ENCODE measurements around the gene FHAD1. TPM values are rescaled to one million over a fixed set of nuclear protein-coding genes. Genes with fewer than 3 reads are reported as not detected.

Gene FHAD1
- polyA plus RNA-seq, 3 donors = 0.67 to 0.69 TPM; not detected in 1

DNA sequence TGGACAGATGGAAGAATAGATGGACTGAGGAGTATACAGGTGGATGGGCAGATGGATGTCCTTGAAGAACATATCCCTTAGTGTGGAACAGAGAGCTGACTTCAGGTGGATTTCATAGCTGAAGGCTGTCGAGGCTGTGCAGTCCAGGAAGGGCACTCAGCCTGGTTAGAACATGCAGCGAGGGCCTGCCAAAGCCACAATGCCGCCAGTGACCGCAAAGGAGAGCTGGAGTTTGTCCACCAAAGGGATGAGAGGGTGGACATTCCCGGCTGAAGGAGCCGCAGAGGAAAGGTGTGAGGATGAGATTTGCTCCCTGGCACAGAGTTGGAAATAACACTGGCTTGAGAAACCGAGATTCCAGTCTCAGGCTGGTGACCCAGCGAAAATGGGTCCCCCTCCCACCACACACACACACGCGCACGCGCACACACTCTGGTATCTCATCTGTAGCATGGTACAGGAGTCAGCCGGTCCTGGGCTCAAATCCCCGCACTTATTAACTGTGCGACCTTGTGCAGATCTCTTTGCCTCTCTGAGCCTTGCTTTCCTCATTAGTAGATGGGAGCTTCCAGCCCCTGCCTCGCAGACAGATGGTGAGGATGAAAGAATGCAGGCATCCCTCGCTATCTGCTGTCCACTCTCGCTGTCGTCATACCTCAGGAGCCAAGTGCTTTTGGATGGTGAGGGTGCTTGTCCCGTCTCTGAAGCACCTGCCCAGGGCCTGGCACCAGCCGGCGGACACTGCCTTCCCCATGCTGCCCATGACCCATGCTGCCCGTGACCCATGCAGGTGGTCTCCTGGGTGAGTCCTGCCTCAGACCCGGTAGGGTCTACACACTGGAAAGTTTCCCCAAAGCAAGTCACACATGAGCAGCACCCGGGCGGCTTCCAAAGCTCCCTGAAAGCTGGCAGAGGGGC is 135.8 kb downstream of the FHAD1 start:
- Mint-ChIP-seq H3K4me1 (peaks cover 26% of the 10 kb centered on the region), H3K36me3 (no peaks in the 10 kb centered on the region), H3K27me3 (ENCODE audit: low read depth in 3 of 3) (peaks cover 20 to 46% (median 31%) of the 10 kb centered on the region in 3 donors), H3K27ac (peak overlapping the region in 2 of 7 donors; percentile 10 to 50), H3K9me3 (peaks cover 0 to 2% (median 0%) of the 10 kb centered on the region in 7 donors), H3K4me3 (no peak overlapping the region)
- H3K27me3 ChIP-seq (ENCODE audit: control insufficient read depth in 2 of 2, insufficient read depth in 2 of 2, low read length in 2 of 2) = peaks cover 0 to 11% of the 10 kb centered on the region in 2 donors
- H3K27ac ChIP-seq (ENCODE audit: low read depth in 1 of 2, low read length in 2 of 2) = no peak overlapping the region
- H3K4me1 ChIP-seq (ENCODE audit: control insufficient read depth in 1 of 2, insufficient read depth in 2 of 2, low read length in 2 of 2) = peaks cover 21 to 22% of the 10 kb centered on the region in 2 donors
- no peak overlapping the region for H2AFZ ChIP-seq (ENCODE audit: insufficient read depth, low read depth, low read length, poor library complexity, severe bottlenecking)
- 98% methylated on average over 23 of the region's 26 CpGs for WGBS (ENCODE audit: insufficient coverage)
- no peak for DNase-seq
- intact Hi-C loops (cut with micrococcal nuclease) = no loop called here
- H3K79me2 ChIP-seq (ENCODE audit: insufficient read depth, low read length) = no peaks in the 10 kb centered on the region
- no peaks in the 10 kb centered on the region for H3K36me3 ChIP-seq (replicated peaks in 1 of 2; ENCODE audit: control insufficient read depth in 1 of 2, insufficient read depth in 2 of 2, low read length in 2 of 2)
- no peak for TF ChIP-seq CTCF (IDR thresholded peaks at IDR 0.05)
- H3K9me3 ChIP-seq (replicated peaks in 1 of 2; ENCODE audit: control insufficient read depth in 1 of 2, insufficient read depth in 1 of 2, low read length in 2 of 2) = no peaks in the 10 kb centered on the region
- no peak overlapping the region for H3K4me2 ChIP-seq (replicated peaks; ENCODE audit: extremely low read depth, low read length, poor library complexity, severe bottlenecking)
- H4K20me1 ChIP-seq (ENCODE audit: insufficient read depth, low read length) = no peaks in the 10 kb centered on the region
- no peak overlapping the region for H3K9ac ChIP-seq (ENCODE audit: insufficient read depth, low read length, poor library complexity, severe bottlenecking)
- no peak overlapping the region for H3K4me3 ChIP-seq (replicated peaks in 1 of 3; ENCODE audit: low read depth in 2 of 3, low read length in 3 of 3)

DNA sequence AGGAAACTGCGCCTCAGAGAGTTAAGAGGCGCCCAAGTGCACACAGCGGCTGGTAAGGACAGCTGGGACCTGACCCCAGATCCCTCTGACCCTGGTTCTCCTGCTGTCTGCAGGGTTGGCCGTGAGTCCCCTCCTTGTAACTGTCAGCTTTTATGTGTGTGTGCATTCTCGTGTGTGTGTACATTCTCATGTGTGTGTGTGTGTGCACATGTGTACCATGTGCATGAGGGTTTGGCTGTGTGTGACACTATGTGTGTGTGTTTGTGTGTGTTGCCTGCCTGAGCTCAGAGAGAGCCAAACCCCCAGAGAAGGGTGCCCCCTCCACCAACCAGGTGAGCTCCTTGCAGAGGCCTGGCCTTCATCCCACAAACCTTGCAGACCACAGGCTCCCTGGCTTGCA is 136.8 kb downstream of the FHAD1 start:
- H3K4me2 ChIP-seq (replicated peaks; ENCODE audit: extremely low read depth, low read length, poor library complexity, severe bottlenecking) = peak overlapping the region; percentile 66
- peaks cover 22 to 42% (median 28%) of the 10 kb centered on the region in 3 donors for H3K27me3 Mint-ChIP-seq (ENCODE audit: low read depth in 3 of 3)
- H3K4me3 ChIP-seq (replicated peaks in 1 of 3; ENCODE audit: low read depth in 2 of 3, low read length in 3 of 3) = no peak overlapping the region
- H3K36me3 Mint-ChIP-seq = no peaks in the 10 kb centered on the region
- H3K27me3 ChIP-seq (ENCODE audit: control insufficient read depth in 2 of 2, insufficient read depth in 2 of 2, low read length in 2 of 2) = peaks cover 0 to 11% of the 10 kb centered on the region in 2 donors
- peaks cover 21 to 22% of the 10 kb centered on the region in 2 donors for H3K4me1 ChIP-seq (ENCODE audit: control insufficient read depth in 1 of 2, insufficient read depth in 2 of 2, low read length in 2 of 2)
- no peaks in the 10 kb centered on the region for H3K9me3 ChIP-seq (replicated peaks in 1 of 2; ENCODE audit: control insufficient read depth in 1 of 2, insufficient read depth in 1 of 2, low read length in 2 of 2)
- no peak overlapping the region for H3K27ac ChIP-seq (ENCODE audit: low read depth in 1 of 2, low read length in 2 of 2)
- H3K27ac Mint-ChIP-seq = peak overlapping the region in 1 of 7 donors; percentile 40
- H3K9ac ChIP-seq (ENCODE audit: insufficient read depth, low read length, poor library complexity, severe bottlenecking) = no peak overlapping the region
- H3K36me3 ChIP-seq (replicated peaks in 1 of 2; ENCODE audit: control insufficient read depth in 1 of 2, insufficient read depth in 2 of 2, low read length in 2 of 2) = no peaks in the 10 kb centered on the region
- no peaks in the 10 kb centered on the region for H3K79me2 ChIP-seq (ENCODE audit: insufficient read depth, low read length)
- no peak for DNase-seq
- no peak for TF ChIP-seq CTCF (IDR thresholded peaks at IDR 0.05)
- 100% methylated on average over 5 of the region's 5 CpGs for WGBS (ENCODE audit: insufficient coverage)
- H3K9me3 Mint-ChIP-seq = peaks cover 0 to 1% (median 0%) of the 10 kb centered on the region in 7 donors
- H4K20me1 ChIP-seq (ENCODE audit: insufficient read depth, low read length) = no peaks in the 10 kb centered on the region
- no peak overlapping the region for H2AFZ ChIP-seq (ENCODE audit: insufficient read depth, low read depth, low read length, poor library complexity, severe bottlenecking)
- no peak overlapping the region for H3K4me3 Mint-ChIP-seq
- peaks cover 26% of the 10 kb centered on the region for H3K4me1 Mint-ChIP-seq
- intact Hi-C loops (cut with micrococcal nuclease) = no loop called here
